Loucy (cell line): ENCODE data around the gene SIX3.

ENCODE experiments used
- H2AFZ ChIP-seq: fragments of 200-600 bp; sonication (generic); 2 replicates; pipeline ENCODE4 v1.6.0; 2016; ENCODE audit warnings: antibody characterized with exemption, mild to moderate bottlenecking, low read length, moderate library complexity
- H3F3A ChIP-seq: fragments of 200-600 bp; 2 replicates; pipeline ENCODE4 v1.6.0; 2016; ENCODE audit warnings: antibody characterized with exemption, low read depth, mild to moderate bottlenecking
- H3K27me3 ChIP-seq: fragments of 200-600 bp; sonication (generic); 2 replicates; pipeline ENCODE4 v1.6.1; 2014; ENCODE audit warnings: low read length, mild to moderate bottlenecking; ENCODE audit not compliant: insufficient read depth, poor library complexity, severe bottlenecking
- H3K36me3 ChIP-seq: fragments of 200-600 bp; sonication (generic); 2 replicates; pipeline ENCODE4 v1.6.1; 2016; ENCODE audit warnings: low read length; ENCODE audit not compliant: insufficient read depth
- H3K4me1 ChIP-seq: fragments of 200-600 bp; sonication (generic); 2 replicates; pipeline ENCODE4 v1.5.1; 2014; ENCODE audit warnings: low read length, mild to moderate bottlenecking; ENCODE audit not compliant: insufficient read depth, poor library complexity, severe bottlenecking
- H3K4me2 ChIP-seq: fragments of 200-600 bp; sonication (generic); 2 replicates; pipeline ENCODE4 v1.6.0; 2014; ENCODE audit warnings: antibody characterized with exemption, low read length, low read depth, mild to moderate bottlenecking; ENCODE audit not compliant: poor library complexity, severe bottlenecking
- H3K4me3 ChIP-seq: fragments of 200-600 bp; sonication (generic); 2 replicates; pipeline ENCODE4 v1.5.1; 2014; ENCODE audit warnings: low read length, mild to moderate bottlenecking, mixed read lengths; ENCODE audit not compliant: poor library complexity, severe bottlenecking
- H3K79me2 ChIP-seq: fragments of 200-600 bp; sonication (generic); 2 replicates; pipeline ENCODE4 v1.6.1; 2014; ENCODE audit warnings: low read length; ENCODE audit not compliant: insufficient read depth
- H3K9ac ChIP-seq: fragments of 200-600 bp; sonication (generic); 2 replicates; pipeline ENCODE4 v1.6.0; 2014; ENCODE audit warnings: mild to moderate bottlenecking, low read depth, low read length, moderate library complexity; ENCODE audit not compliant: poor library complexity, severe bottlenecking
- H3K9me2 ChIP-seq: fragments of 200-600 bp; sonication (generic); replicated peaks from 2 replicates; pipeline ENCODE4 v1.6.1; 2016; ENCODE audit warnings: low read depth, low read length, mixed read lengths
- H3K9me3 ChIP-seq: fragments of 200-600 bp; sonication (generic); 2 replicates; pipeline ENCODE4 v1.6.1; 2014; ENCODE audit warnings: mild to moderate bottlenecking, antibody characterized with exemption, low read length, low read depth; ENCODE audit not compliant: insufficient read depth
- H4K20me1 ChIP-seq: fragments of 200-600 bp; sonication (generic); 2 replicates; pipeline ENCODE4 v1.6.0; 2014; ENCODE audit warnings: antibody characterized with exemption, low read length, mild to moderate bottlenecking; ENCODE audit not compliant: insufficient read depth, poor library complexity, severe bottlenecking
- EZH2phosphoT487 ChIP-seq: fragments of 200-600 bp; IDR thresholded peaks from 2 replicates; pipeline ENCODE4 v1.6.1; 2018; ENCODE audit warnings: antibody characterized with exemption, mild to moderate bottlenecking, moderate library complexity, borderline replicate concordance
- TF ChIP-seq, protein P1 (sequence below): fragments of 200-600 bp; sonication (generic); conservative IDR thresholded peaks from 2 replicates; pipeline ENCODE4 v1.5.1; 2014; ENCODE audit warnings: mild to moderate bottlenecking, antibody characterized with exemption, low read length

The SIX3 gene

DNA sequence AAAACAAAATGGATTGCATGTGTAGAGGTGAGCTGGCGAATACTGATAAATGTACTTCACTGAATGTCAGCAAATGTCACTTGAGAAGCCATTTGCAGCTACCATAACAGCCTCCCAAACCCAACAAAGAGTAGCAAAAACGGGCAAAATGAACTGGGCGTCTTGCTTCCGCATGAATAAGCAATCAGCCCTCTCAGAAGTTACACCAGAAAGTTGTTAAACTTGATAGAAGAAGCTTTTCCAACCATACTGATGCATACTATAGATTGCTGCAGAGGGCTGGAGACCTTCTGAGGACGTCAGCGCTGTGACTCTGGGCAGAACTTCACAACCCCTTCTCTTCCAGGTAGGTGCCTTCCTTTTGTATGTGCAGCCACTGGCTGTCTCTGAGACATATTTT is 18.7 kb upstream of the SIX3 start:
- Histone ChIP-seq H3K9me3 (no peaks in the 10 kb centered on the region), H3K4me2 (no peak overlapping the region), H3K4me3 (no peak overlapping the region), H3K9ac (no peak overlapping the region), H2AFZ (no peak overlapping the region), H3K9me2 (no peaks in the 10 kb centered on the region), H3K36me3 (no peaks in the 10 kb centered on the region), H3F3A (no peaks in the 10 kb centered on the region), H3K27me3 (peaks cover 32% of the 10 kb centered on the region), H3K4me1 (no peaks in the 10 kb centered on the region), H4K20me1 (no peaks in the 10 kb centered on the region), H3K79me2 (no peaks in the 10 kb centered on the region)
- TF ChIP-seq EZH2phosphoT487: no peak
- TF ChIP-seq, protein P1, sequence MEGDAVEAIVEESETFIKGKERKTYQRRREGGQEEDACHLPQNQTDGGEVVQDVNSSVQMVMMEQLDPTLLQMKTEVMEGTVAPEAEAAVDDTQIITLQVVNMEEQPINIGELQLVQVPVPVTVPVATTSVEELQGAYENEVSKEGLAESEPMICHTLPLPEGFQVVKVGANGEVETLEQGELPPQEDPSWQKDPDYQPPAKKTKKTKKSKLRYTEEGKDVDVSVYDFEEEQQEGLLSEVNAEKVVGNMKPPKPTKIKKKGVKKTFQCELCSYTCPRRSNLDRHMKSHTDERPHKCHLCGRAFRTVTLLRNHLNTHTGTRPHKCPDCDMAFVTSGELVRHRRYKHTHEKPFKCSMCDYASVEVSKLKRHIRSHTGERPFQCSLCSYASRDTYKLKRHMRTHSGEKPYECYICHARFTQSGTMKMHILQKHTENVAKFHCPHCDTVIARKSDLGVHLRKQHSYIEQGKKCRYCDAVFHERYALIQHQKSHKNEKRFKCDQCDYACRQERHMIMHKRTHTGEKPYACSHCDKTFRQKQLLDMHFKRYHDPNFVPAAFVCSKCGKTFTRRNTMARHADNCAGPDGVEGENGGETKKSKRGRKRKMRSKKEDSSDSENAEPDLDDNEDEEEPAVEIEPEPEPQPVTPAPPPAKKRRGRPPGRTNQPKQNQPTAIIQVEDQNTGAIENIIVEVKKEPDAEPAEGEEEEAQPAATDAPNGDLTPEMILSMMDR: no peak

DNA sequence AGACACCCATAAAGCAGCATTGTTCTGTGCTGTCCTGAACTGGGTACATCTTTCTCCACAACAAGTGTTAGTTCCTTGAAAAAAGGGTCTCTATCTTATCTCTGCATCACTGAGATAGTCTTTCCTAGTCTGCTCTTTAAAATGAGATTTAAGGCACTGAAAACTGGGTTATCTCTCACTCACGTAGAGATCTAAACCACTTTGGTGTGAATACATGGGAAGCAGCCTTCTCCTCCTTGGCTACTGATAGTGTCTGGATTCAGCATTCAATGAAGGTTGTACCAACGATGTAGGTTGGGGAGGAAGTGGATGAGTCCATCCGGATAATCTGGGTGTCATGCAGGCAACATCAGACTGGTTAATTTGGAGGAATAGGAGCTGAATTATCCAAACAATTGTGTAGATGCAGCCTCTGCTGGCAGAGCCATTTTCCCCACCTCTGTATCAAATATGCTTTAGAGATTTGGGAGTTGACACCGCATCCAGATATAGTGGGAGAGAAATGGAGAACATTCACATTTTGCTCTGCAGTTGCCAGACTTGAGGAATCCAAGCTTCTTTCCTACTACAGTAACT is 15.9 kb upstream of the SIX3 start:
- no peak overlapping the region for H3K4me2 ChIP-seq
- peaks cover 32% of the 10 kb centered on the region for H3K27me3 ChIP-seq
- H3K9ac ChIP-seq: no peak overlapping the region
- H3K4me1 ChIP-seq: no peaks in the 10 kb centered on the region
- no peak overlapping the region for H2AFZ ChIP-seq
- H3K9me3 ChIP-seq: no peaks in the 10 kb centered on the region
- no peak for TF ChIP-seq EZH2phosphoT487
- TF ChIP-seq, protein P1: no peak
- H3F3A ChIP-seq: no peaks in the 10 kb centered on the region
- no peaks in the 10 kb centered on the region for H4K20me1 ChIP-seq
- H3K36me3 ChIP-seq: no peaks in the 10 kb centered on the region
- H3K79me2 ChIP-seq: no peaks in the 10 kb centered on the region
- no peak overlapping the region for H3K4me3 ChIP-seq
- H3K9me2 ChIP-seq: no peaks in the 10 kb centered on the region

DNA sequence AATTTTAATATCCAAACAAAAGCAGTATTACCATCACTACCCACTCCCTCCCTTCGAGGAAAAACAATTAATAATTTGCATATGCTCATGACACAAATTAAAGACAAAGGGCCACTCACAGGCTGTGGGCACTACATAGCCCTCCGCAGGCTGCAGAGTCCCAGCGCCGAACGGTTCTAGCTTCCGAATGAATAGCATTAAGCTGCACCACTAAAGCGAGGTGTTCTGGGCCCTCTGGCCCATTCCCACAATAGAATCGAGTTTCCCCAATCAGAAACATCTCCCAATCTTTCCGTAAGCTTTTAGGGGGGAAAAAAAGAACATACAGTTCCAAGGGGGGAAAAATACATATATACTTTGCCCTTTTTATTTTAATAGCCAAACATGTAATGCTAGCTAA is 14.5 kb upstream of the SIX3 start:
- no peak overlapping the region for H3K4me2 ChIP-seq
- peaks cover 32% of the 10 kb centered on the region for H3K27me3 ChIP-seq
- H3K9me2 ChIP-seq: no peaks in the 10 kb centered on the region
- no peak overlapping the region for H2AFZ ChIP-seq
- TF ChIP-seq, protein P1: no peak
- no peak for TF ChIP-seq EZH2phosphoT487
- no peak overlapping the region for H3K9ac ChIP-seq
- H3F3A ChIP-seq: no peaks in the 10 kb centered on the region
- no peaks in the 10 kb centered on the region for H4K20me1 ChIP-seq
- no peaks in the 10 kb centered on the region for H3K4me1 ChIP-seq
- H3K79me2 ChIP-seq: no peaks in the 10 kb centered on the region
- no peaks in the 10 kb centered on the region for H3K36me3 ChIP-seq
- H3K4me3 ChIP-seq: no peak overlapping the region
- no peaks in the 10 kb centered on the region for H3K9me3 ChIP-seq
